Vagina (tissue), 2 donors: ENCODE data around the gene NFKBIA.
"Not testable (repeated sequence)": the region's sequence is repeated elsewhere in the genome, so short reads cannot be mapped to it uniquely, and the experiment has no call there.

Experiments
- POLR2A ChIP-seq, 2 donors: fragments of 450-650 bp; IDR thresholded peaks; one replicate each; pipeline ENCODE4 v1.6.1; 2017; ENCODE audit warnings: antibody characterized with exemption in 2 of 2, mild to moderate bottlenecking in 2 of 2, moderate library complexity in 2 of 2
- POLR2AphosphoS5 ChIP-seq, 2 donors: sonication (generic); formaldehyde crosslinking; IDR thresholded peaks; one replicate each; pipeline ENCODE4 v1.9.0; 2017; ENCODE audit warnings: antibody characterized with exemption in 2 of 2, mild to moderate bottlenecking in 2 of 2, low read depth in 1 of 2; ENCODE audit not compliant: insufficient read depth in 1 of 2
- TF ChIP-seq, protein P1 (sequence below), 3 experiments: fragments of 450-650 bp in 2 of 3; fragments of 200-600 bp in 1 of 3; sonication (generic) in 1 of 3; IDR thresholded peaks; one replicate each; pipeline ENCODE4 v1.5.1; 2017 to 2019; ENCODE audit warnings: antibody characterized with exemption in 3 of 3, mild to moderate bottlenecking in 2 of 3, moderate library complexity in 2 of 3

DNA sequence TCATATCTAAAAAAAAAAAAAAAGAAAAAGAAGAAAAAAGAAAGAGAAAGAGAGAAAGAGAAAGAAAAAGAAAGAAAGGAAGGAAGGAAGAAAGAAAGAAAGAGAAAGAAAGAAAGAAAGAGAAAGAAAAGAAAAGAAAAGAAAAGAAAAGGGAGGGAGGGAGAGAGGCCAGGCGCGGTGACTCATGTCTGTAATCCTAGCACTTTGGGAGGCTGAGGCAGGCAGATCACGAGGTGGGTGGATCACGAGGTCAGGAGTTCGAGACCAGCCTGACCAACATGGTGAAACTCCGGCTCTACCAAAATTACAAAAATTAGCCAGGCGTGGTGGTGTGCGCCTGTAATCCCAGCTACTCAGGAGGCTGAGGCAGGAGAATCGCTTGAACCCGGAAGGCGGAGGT, 31.3 kb downstream of the NFKBIA start:
- TF ChIP-seq, protein P1, sequence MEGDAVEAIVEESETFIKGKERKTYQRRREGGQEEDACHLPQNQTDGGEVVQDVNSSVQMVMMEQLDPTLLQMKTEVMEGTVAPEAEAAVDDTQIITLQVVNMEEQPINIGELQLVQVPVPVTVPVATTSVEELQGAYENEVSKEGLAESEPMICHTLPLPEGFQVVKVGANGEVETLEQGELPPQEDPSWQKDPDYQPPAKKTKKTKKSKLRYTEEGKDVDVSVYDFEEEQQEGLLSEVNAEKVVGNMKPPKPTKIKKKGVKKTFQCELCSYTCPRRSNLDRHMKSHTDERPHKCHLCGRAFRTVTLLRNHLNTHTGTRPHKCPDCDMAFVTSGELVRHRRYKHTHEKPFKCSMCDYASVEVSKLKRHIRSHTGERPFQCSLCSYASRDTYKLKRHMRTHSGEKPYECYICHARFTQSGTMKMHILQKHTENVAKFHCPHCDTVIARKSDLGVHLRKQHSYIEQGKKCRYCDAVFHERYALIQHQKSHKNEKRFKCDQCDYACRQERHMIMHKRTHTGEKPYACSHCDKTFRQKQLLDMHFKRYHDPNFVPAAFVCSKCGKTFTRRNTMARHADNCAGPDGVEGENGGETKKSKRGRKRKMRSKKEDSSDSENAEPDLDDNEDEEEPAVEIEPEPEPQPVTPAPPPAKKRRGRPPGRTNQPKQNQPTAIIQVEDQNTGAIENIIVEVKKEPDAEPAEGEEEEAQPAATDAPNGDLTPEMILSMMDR (IDR thresholded peaks at IDR 0.05), result not testable (repeated sequence)
- not testable (repeated sequence) for TF ChIP-seq POLR2AphosphoS5 (IDR thresholded peaks at IDR 0.05; ENCODE audit: insufficient read depth in 1 of 2, low read depth in 1 of 2); POLR2A (IDR thresholded peaks at IDR 0.05)
